DMS53 (cell line): ENCODE data around the gene C6orf89.

Source experiments
- DNase-seq: peaks from one replicate; lab custom pipeline; 2025; lab: John Stamatoyannopoulos, UW

C6orf89 gene

DNA sequence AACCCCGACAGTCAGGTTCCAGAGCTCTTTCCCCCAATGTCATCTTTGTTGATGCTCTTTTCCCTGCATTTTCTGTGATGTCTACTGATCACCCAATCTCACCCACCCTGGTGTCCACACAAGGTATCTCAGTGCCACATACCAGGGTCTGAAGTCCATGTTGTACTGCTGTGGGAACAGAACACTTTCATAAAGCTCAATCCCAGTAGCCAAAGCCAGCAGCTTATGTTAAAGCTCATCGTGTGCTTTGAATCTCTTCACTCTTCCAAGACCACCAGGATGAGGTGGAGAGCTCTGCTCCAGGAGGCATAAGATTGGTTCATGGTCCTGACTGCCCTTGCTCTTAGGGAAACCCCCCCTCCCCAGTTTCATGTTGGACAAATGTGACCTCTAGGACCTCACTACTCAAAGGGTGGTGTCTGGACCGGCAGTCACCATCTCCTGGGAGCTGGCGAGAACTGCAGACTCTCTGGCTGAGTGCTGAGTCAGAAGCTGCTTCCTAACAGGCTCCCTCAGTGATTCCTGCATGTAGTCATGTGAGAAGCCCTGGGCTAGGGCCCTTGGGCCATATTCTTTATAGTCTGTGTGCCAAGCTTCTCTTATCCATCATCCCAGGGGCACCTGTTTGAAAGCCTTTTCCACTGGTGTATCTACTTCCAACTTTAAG, 33.1 kb upstream of the C6orf89 start:
- DNase-seq: peak; percentile 12

- DNase-seq: no peak
Observed at GRCh38 chr6:36853325-36853724, 32.4 kb upstream of the C6orf89 start.

DNA sequence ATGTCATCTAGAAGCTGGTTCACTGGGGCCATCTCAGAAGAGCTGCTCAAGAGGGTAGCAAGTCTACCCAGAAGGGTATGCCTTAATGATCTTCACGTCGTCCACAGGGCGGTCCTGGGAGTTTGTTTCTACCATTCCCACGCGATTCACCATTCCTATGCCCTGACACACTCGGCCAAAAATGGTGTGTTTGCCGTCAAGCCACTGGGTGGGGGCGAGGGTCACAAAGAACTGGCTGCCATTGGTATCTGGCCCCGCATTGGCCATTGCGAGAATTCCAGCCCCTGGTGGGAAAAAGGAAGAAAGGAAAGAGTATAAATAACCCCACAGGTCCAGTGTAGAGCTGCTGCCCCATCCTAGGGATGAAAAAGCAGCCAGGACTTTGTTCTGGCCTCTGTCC, 30.0 kb upstream of the C6orf89 start:
- DNase-seq: no peak

GRCh38 chr6:36856277-36856676, 29.5 kb upstream of the C6orf89 start:
- no peak for DNase-seq

- no peak for DNase-seq
Observed at GRCh38 chr6:36857325-36857724, 28.4 kb upstream of the C6orf89 start.

- DNase-seq: no peak
Observed at GRCh38 chr6:36858407-36858981, 27.3 kb upstream of the C6orf89 start.

DNA sequence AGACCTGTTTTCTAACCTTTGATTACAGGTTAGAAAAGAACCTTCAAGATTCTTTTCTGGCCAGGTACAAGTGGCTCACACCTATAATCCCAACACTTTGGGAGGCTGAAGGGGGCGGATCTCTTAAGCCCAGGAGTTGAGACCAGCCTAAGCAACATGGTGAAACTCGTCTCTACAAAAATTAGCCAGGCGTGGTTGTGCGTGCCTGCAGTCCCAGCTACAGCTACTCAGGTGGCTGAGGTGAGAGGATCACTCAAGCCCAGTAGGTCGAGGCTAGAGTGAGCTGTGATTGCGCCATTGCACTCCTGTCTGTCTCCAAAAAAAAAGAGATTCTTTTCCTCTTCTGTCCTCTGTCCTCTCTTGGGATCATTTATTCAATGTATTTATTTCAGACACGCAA, 25.6 kb upstream of the C6orf89 start:
- no peak for DNase-seq

DNA sequence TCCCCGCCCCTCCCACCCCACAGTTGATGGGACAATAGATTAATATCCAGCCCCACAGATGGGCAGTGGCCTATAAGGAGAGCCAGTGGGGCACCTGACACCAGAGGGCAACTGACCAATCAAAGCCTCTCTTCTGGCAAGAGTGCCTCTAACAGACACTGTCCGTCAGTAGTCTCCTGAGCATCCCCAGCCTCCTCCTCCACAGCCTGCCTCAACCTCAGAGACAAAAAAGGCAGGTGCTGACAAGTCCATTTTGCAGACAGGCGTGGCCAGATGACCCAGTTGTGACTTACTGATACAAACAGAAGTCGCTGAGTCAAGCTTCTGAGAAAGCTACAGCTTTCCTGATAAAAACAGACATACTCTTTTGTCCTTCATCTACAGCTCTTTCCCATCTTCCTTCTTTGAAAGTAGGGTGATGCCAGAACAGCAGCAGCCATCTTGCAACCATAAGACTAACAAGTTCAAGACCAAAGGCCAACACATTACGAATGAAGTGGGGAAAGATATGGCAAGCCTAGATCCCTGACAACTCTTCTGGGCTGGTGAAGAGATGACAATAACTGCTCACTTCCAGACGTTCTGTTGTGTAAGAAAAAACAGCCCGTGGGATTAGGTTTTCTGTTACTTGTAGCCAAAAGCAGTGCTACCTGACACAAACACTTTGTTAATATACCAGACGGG, 23.4 kb upstream of the C6orf89 start:
- no peak for DNase-seq

- DNase-seq: no peak
Observed at GRCh38 chr6:36862848-36863382, 22.8 kb upstream of the C6orf89 start.

- DNase-seq: no peak
Observed at GRCh38 chr6:36863670-36864540, 21.8 kb upstream of the C6orf89 start.

DNA sequence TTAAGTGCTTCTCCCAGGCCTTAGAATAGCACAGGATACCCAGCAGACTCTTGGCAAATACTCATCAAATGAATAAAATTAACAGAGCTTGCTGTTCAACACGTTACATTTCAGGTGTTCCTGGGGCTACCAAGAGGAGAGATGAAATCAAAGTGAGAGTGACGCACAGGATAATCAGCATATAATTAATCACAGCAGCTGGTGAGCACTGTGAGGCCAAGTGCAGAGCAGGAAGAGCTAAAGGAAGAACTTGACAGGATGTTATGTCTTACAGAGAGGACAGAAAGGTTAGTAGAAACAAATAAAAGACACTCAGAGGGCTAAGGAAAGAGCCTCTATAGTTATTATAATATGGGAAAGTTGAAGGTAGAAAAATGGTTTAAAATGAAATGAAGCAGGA, 19.9 kb upstream of the C6orf89 start:
- no peak for DNase-seq

DNA sequence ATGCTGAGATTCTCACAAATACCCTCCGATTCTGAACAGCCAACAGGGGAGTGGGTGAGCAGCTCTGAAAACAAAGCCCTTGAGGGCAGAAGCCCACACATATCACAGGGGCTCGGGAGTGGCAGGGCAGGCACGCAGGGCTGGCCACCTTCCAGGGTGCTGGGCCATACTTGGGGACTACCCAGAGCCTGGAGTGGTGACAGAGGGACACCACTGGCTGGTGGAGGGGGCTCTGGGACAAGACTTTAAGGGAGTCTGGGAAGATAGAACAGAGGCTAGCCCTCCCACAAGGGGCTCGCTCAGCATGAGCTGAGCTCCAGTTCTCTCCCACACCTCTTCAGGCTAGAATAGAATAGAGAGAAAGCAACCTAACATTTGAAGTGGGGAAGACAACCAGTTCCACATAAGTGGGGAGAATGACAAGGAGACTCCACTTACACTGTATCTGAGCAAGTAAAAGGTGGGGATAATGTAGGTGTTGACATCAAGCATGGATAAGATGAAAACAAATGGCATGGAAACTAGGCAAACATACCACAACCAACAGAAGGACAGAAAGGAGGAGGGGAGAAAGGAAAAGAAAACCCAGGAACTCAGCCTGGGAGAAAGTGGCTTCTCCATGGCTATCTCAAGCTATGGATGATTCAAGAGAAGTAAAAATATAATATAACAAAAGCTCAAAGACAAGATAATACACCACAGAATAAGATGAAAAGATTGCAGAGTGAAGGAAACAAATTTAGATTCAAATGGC, 18.1 kb upstream of the C6orf89 start:
- no peak for DNase-seq

GRCh38 chr6:36871686-36872085, 14.1 kb upstream of the C6orf89 start:
- DNase-seq: no peak

- DNase-seq: no peak
Observed at GRCh38 chr6:36873115-36873514, 12.6 kb upstream of the C6orf89 start.

DNA sequence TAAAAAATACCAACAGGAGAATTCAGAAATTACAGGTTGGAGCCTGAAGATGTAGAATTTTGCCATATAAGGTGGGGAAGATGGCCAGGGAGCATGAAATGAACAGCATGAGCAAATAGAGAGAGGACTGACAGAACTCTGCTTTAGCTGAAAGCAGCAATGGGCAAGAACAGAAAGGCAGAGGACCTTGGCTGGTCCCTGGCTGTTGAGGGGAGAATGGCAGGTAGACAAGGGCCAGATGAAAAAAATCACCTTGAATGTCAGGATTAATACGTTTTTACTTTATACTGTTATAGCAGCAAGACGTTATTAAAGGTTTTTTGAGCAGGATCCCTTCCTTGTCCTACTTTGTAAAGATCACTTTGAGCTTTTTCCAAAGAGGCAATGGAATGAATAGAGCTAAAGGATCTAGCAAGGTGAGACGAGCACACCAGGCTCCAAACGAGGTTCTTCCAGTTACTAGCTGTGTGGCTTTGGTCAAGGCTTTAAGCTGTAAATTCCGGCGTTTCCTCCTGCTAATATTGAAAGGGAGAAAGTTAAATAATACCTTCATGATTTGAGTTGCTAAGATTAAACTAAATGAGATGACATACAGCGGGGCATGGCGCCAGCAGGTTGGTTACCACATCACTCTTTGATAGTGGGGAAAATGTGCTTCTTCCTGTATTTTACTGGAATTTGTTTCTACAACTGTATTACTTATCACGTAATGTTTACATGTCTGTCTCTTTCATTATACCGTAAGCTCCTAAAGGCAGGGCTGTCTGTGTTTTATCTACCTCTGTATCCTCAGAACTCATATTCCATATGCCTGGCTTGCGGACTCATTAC, 11.9 kb upstream of the C6orf89 start:
- DNase-seq: peak; percentile 58

DNA sequence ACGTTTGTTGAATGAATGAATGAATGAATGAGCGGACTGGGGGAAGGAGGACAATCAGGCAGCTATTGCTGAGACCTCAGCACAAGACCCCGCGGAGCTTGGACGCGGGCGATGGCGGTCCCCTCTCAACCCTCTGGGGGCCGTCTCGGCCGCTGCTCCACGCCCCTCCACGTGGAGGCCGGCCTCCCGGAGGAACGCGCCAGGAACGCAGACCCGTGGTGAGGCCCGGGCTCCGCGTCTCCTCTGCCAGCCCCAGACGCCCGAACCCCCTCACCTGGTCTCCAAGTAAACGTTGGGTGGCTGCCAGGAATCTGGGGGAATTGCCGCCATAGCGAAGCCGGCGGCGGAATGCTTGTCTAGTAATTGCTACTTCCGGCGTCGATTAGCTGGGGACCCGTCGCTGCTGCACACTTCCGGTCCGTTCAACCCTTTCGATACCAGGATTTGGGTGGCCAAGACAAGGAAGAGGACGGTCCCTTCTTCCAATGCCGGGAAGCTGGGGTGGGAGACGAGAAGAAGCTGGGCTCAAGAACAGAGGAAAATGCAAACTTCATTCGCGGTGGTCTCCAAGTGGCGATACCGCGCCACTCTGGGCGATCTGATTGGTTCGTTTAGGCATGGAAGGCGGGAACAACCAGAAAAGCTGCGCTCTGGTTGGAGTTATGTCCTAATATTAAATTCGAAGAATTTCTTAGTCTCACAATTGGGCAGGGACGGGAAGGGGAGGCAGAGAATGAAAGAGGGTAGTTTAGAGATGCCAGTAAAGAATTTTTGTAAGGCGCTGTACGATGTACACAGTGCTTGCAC, 11.1 kb upstream of the C6orf89 start, which contains the start of gene PPIL1:
TSS of gene PPIL1 (minus strand) at position 361 of the 807 bp plus-strand sequence. CDS start at position 330, 31 bp downstream.
- peak; percentile 92 for DNase-seq

DNA sequence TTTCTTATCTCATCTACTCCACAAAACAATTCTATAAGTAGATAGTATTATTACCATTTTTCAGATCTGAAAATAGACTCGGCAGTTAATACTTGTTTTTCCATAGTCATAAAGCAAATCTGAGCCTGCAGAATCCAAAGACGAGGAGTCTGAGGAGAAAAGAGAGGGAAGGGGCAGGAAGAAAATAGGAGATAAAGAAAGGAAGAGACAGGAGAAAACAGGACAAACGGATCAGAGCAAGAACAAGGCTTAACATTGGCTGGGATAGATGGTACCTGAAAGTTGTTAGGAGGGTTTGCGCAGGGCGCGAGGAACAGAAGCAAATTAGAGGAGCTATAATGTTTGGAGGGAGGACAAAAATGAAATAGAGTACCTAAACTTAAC, 10.5 kb upstream of the C6orf89 start:
- peak; percentile 32 for DNase-seq

DNA sequence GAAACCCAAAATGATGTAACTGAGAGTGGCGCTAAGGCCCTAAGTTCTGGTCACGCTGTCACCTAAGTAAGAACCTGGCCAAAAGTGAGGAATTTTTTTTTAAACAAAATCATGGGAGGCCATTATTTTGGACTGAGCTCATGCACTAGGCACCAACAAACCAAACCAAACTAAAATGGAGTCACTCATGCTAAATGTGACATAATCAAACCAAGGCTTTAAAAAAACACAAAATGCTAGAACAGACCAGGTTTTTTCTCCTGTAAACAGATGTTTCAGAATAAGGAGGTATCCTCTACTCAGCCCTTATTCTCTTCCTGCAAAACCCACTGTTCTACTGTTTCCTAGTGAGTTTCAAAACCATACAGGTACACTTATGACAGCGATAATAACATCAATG, 1.1 kb upstream of the C6orf89 start:
- DNase-seq: no peak

DNA sequence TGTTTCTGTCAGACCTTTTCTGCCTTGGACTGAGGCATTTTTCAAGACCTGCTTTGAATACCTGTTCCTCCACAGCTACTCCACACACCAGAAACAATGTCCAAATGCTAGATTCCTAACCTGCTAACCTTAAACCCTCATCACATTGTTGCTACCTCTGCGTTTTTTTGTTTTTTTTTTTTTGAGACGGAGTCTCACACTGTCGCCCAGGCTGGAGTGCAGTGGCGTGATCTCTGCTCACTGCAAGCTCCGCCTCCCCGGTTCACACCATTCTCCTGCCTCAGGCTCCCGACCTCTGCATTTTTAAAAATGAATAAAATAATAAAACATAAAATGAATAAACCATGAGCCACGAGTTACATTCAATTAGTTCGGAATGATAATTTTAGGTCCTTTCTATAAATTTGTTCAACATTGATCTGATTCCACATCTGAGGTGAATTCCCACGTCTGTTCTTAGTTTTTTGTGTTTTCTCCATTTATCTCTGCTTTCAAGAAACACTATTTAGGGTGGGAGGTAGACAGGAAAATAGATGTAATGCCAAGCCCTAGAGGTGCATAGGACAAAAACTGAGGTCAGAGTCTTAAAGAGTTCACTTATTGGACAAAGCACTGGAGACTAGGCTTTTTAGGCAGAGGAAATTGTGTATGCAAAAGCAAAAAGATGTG, 1.3 kb downstream of the C6orf89 start:
- no peak for DNase-seq
